ENCODE data around the gene STUB1.
A peak's percentile ranks its signal among the peaks of the same experiment; 100 is the strongest.

The STUB1 gene

DNA sequence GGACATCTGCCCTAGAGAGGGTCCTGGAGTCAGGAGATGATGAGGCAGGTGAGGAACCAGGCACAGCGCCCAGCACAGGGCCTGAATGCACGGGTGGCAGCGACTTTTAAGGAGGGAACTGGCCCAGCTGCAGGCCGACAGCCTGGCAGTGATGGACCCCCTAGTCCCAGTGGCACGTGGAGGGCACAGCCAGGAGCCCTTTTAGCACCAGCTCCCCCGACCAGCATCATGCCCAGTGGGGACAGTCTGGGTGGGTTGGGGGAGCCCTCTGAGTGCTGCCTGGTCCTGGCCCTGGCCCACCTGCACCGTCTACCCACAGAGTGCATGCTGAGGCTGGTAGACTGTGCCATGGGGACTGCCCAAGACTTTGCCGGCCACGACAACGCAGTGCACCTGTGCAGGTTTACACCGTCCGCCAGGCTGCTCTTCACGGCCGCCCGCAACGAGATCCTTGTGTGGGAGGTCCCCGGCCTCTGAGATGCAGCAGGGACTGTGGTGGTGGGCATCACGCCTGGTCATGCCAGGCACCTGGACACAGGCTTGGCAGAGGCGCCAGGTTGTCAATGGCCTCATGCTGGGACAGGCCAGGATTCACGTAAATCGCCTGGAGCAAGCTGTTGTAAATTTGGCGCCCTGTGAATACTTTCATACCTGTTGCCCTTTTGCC, 13.0 kb upstream of the STUB1 start:
- DNase-seq (ENCODE audit: low read depth in 2 of 2) = no peak

DNA sequence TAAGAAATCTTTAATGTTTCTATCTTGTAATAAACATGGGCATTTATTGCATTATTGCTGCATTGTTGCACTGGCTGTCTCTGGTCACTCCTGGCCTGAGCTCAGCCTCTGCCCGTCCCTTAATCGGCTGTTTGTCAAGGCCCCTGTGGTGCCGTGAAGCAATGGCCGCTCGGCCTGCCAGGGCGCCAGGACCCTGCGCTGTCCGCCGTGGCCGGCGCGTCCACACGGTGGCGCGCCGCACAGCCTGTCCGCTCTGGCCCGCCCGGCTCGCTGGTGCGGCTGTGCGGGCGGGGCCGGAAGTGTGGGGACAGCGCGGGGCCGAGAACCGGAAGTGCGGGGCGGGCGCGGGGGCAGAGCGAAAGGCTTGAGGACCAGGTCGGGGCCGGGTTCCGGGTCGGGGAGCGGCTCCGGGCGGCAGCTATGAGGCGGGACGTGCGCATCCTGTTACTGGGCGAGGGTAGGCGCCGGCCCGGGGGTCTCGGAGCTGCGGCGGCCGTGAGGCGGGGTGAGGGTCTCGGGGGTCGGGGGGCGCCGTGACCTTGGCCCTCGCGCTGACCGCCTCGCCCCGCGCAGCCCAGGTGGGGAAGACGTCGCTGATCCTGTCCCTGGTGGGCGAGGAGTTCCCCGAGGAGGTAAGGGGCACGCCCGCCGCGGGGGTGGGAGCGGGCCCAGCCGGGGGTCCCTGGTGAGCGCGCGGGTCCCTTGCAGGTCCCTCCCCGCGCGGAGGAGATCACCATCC, 12.3 kb upstream of the STUB1 start, which contains the start of gene RHOT2:
Gene RHOT2, plus strand, starts transcription at position 353 of the 739 bp plus-strand sequence. Its CDS starts 68 bp downstream, at position 421.
- DNase-seq (ENCODE audit: low read depth in 2 of 2) = peak; percentile 77 to 86

GRCh38 chr16:668519-669171, 11.6 kb upstream of the STUB1 start:
- DNase-seq (ENCODE audit: low read depth in 2 of 2) = no peak

GRCh38 chr16:669666-670065, 10.5 kb upstream of the STUB1 start:
- DNase-seq (ENCODE audit: low read depth in 2 of 2) = no peak

GRCh38 chr16:670485-671352, 9.5 kb upstream of the STUB1 start:
- no peak for DNase-seq (ENCODE audit: low read depth in 2 of 2)

GRCh38 chr16:671353-672131, 8.7 kb upstream of the STUB1 start:
- no peak for DNase-seq (ENCODE audit: low read depth in 2 of 2)

- no peak for DNase-seq (ENCODE audit: low read depth in 2 of 2)
Observed at GRCh38 chr16:672371-672770, 7.8 kb upstream of the STUB1 start.

DNA sequence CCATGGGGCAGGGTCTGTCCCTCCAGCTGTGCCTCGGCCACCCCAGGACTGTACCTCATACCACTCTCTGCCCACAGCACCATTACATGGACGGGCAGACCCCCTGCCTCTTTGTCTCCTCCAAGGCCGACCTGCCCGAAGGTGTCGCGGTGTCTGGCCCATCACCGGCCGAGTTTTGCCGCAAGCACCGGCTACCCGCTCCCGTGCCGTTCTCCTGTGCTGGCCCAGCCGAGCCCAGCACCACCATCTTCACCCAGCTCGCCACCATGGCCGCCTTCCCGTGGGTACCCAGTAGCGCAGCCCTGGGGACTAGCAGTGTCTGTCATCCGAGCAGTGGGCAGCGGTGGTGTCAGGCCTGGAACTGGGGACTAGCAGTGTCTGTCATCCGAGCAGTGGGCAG, 7.4 kb upstream of the STUB1 start:
- DNase-seq (ENCODE audit: low read depth in 2 of 2) = no peak

DNA sequence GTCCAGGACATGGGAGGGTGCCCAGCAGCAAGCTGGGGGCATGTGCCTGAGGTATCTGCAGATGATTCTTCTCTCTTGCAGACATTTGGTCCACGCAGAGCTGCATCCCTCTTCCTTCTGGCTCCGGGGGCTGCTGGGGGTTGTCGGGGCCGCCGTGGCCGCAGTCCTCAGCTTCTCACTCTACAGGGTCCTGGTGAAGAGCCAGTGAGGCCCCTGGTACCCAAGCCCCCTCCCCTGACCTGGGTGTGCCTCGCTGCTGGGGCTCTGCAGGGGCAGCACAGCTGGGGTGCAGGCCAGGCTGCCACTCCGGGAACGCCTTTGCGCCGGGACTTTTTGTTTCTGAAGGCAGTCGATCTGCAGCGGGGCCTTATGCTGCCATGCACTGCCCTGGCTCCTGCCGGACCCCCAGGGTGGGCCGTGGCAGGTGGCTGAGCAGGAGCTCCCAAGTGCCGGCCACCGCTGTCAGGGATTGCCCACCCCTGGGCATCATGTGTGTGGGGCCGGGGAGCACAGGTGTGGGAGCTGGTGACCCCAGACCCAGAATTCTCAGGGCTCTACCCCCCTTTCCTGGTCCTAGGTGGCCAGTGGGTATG, 6.7 kb upstream of the STUB1 start:
- DNase-seq (ENCODE audit: low read depth in 2 of 2) = no peak

DNA sequence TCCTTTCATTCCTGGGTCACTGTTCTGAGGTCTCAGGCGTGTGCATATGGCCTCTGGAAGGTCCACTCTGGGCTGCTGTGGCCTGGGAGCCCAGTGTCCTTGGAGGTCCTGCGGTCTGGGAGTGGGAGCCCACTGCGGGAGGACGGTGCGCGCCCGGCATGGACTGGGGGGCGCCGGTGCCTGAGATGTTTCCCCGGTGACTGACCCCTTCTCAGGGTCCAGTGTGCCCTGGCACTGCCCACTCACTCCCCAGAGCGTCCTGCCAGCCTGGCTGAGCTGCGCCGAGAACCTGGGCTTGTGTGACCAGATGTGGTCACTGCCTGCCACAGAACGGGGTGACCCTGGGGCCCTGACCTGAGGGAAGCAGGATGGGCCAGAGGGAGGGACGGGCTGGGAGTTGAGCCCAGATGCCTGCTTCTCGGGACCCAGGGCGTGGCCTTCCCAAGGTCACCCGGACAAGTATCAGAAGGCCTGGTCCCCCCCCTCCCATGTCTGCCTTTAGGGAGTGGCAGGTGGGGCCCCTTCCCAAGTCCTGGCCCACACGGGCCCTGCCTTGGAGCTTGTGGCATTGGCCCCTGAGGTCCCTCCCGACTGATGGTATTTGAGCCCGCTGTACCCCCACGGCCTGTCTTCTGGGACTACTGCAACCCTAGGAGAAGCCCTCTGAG, 5.9 kb upstream of the STUB1 start:
- no peak for DNase-seq (ENCODE audit: low read depth in 2 of 2)

- DNase-seq (ENCODE audit: low read depth in 2 of 2) = no peak
Observed at GRCh38 chr16:674968-675883, 5.0 kb upstream of the STUB1 start, which contains the start of gene RHBDL1. TSS of gene RHBDL1 (plus strand) at chr16:675671. CDS start at chr16:675791, 120 bp downstream.

DNA sequence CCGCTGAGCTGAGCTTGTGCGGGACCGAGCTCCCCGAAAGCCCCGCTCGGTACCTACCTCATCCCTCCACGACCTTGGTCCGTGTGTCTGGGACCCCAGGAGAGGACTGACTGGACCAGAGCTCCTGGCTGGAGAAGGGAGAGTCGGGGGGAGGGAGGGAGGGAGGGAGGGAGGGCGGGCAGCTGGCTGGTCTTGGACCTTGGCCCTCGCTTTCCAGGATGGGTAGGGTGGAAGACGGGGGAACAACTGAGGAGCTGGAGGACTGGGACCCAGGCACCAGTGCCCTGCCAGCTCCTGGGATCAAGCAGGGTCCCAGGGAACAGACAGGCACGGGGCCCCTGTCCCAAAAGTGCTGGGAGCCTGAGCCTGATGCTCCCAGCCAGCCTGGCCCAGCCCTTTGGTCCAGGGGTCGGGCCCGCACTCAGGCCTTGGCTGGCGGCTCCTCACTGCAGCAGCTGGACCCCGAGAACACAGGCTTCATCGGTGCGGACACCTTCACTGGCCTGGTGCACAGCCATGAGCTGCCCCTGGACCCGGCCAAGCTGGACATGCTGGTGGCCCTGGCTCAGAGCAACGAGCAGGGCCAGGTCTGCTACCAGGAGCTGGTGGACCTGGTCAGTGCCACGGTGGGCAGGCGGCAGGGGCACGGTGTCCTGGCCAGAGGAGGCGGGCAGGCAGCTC, 4.2 kb upstream of the STUB1 start:
- no peak for DNase-seq (ENCODE audit: low read depth in 2 of 2)

DNA sequence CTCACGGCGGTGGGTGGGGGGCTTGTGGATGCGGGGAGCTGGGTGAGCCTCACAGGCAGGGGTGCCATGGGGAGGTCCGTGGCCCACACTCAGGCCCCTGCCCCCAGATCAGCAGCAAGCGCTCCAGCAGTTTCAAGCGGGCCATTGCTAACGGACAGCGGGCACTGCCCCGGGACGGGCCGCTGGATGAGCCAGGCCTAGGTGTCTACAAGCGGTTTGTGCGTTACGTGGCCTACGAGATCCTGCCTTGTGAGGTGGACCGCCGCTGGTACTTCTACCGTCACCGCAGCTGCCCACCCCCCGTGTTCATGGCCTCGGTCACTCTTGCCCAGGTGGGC, 3.7 kb upstream of the STUB1 start:
- no peak for DNase-seq (ENCODE audit: low read depth in 2 of 2)

DNA sequence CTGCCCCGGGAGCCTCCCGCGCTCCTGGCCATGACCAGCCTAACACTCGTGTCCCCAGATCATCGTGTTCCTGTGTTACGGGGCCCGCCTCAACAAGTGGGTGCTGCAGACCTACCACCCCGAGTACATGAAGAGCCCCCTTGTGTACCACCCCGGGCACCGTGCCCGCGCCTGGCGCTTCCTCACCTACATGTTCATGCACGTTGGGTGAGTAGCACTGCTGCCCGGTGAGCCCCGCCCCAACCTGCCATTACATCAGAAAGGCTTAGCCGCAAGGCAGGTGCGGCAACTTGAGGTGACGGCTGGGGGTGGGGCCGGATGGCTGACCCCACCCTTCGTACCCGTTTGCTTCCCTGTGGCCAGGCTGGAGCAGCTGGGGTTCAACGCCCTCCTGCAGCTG, 3.3 kb upstream of the STUB1 start:
- no peak for DNase-seq (ENCODE audit: low read depth in 2 of 2)

DNA sequence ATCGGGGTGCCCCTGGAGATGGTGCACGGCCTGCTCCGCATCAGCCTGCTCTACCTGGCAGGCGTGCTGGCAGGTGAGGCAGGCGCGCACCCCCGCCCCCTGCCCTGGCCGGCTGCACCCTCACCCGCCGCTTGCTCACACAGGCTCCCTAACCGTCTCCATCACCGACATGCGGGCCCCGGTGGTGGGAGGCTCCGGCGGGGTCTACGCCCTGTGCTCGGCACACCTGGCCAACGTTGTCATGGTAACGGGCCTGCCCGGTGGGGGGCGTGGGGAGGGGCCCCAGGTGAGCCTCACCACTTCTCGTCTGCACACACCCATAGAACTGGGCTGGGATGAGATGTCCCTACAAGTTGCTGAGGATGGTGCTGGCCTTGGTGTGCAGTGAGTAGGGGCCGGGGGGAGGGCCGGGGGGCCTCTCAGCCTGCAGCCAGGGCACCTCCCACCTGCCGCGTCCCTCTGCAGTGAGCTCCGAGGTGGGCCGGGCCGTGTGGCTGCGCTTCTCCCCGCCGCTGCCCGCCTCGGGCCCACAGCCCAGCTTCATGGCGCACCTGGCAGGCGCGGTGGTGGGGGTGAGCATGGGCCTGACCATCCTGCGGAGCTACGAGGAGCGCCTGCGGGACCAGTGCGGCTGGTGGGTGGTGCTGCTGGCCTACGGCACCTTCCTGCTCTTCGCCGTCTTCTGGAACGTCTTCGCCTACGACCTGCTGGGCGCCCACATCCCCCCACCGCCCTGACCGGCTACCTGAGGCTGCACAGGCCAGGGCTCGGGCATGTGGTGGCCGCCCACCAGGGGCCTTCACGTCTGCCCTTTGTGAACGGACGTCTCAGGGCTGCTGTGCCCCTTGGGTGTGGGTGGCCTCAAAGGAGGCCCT, 2.7 kb upstream of the STUB1 start:
- no peak for DNase-seq (ENCODE audit: low read depth in 2 of 2)

GRCh38 chr16:678209-678857, 1.9 kb upstream of the STUB1 start:
- no peak for DNase-seq (ENCODE audit: low read depth in 2 of 2)
